HUES48 (cell line): ENCODE data around the gene RAD21L1.
"Not testable (repeated sequence)": the region's sequence is repeated elsewhere in the genome, so short reads cannot be mapped to it uniquely, and the experiment has no call there.

Experiments used
- H3K27ac ChIP-seq: one replicate; pipeline ENCODE4 v1.7.0; 2013; ENCODE audit warnings: low read depth, low read length, inconsistent platforms
- H3K27me3 ChIP-seq: 2 replicates; pipeline ENCODE4 v1.6.1; 2013; ENCODE audit warnings: mild to moderate bottlenecking, low read length; ENCODE audit not compliant: control insufficient read depth, insufficient read depth
- H3K36me3 ChIP-seq: 2 replicates; pipeline ENCODE4 v1.6.1; 2013; ENCODE audit warnings: low read length; ENCODE audit not compliant: control insufficient read depth, insufficient read depth
- H3K4me1 ChIP-seq: 2 replicates; pipeline ENCODE4 v1.6.1; 2013; ENCODE audit warnings: mild to moderate bottlenecking, low read length; ENCODE audit not compliant: control insufficient read depth, insufficient read depth
- H3K4me3 ChIP-seq: 2 replicates; pipeline ENCODE4 v1.5.1; 2013; ENCODE audit warnings: mild to moderate bottlenecking, low read depth, low read length
- H3K9ac ChIP-seq: 2 replicates; pipeline ENCODE4 v1.6.1; 2013; ENCODE audit warnings: mild to moderate bottlenecking, low read depth, low read length, moderate library complexity
- H3K9me3 ChIP-seq: 2 replicates; pipeline ENCODE4 v1.6.1; 2013; ENCODE audit warnings: low read length; ENCODE audit not compliant: control insufficient read depth, insufficient read depth

The RAD21L1 gene

GRCh38 chr20:1232286-1233111 is 6.7 kb downstream of the RAD21L1 start:
- no peaks in the 10 kb centered on the region for H3K9me3 ChIP-seq
- peaks cover 22% of the 10 kb centered on the region for H3K27me3 ChIP-seq
- H3K4me3 ChIP-seq = no peak overlapping the region
- no peaks in the 10 kb centered on the region for H3K4me1 ChIP-seq
- no peaks in the 10 kb centered on the region for H3K36me3 ChIP-seq
- H3K9ac ChIP-seq = no peak overlapping the region
- H3K27ac ChIP-seq = no peak overlapping the region

GRCh38 chr20:1240549-1240948 is 14.7 kb downstream of the RAD21L1 start:
- Histone ChIP-seq H3K27ac (no peak overlapping the region), H3K27me3 (no peaks in the 10 kb centered on the region)

GRCh38 chr20:1241456-1241855 is 15.6 kb downstream of the RAD21L1 start:
- Histone ChIP-seq H3K36me3 (no peaks in the 10 kb centered on the region), H3K9me3 (no peaks in the 10 kb centered on the region), H3K9ac (no peak overlapping the region), H3K4me1 (no peaks in the 10 kb centered on the region), H3K27ac (no peak overlapping the region), H3K4me3 (no peak overlapping the region), H3K27me3 (no peaks in the 10 kb centered on the region)

More at GRCh38 chr20:1240549-1240948, 14.7 kb downstream of the RAD21L1 start:
- no peak overlapping the region for H3K4me3 ChIP-seq
- no peaks in the 10 kb centered on the region for H3K4me1 ChIP-seq
- no peaks in the 10 kb centered on the region for H3K9me3 ChIP-seq
- no peak overlapping the region for H3K9ac ChIP-seq
- no peaks in the 10 kb centered on the region for H3K36me3 ChIP-seq

- H3K36me3 ChIP-seq = no peaks in the 10 kb centered on the region
- no peaks in the 10 kb centered on the region for H3K4me1 ChIP-seq
- H3K9me3 ChIP-seq = no peaks in the 10 kb centered on the region
- no peak overlapping the region for H3K4me3 ChIP-seq
- H3K27me3 ChIP-seq = no peaks in the 10 kb centered on the region
- H3K9ac ChIP-seq = no peak overlapping the region
- no peak overlapping the region for H3K27ac ChIP-seq
Measured at GRCh38 chr20:1242099-1242498, 16.3 kb downstream of the RAD21L1 start.

GRCh38 chr20:1242530-1242929 is 16.7 kb downstream of the RAD21L1 start:
- no peaks in the 10 kb centered on the region for H3K4me1 ChIP-seq
- no peak overlapping the region for H3K27ac ChIP-seq
- H3K27me3 ChIP-seq = no peaks in the 10 kb centered on the region
- H3K9ac ChIP-seq = no peak overlapping the region
- no peaks in the 10 kb centered on the region for H3K36me3 ChIP-seq
- H3K4me3 ChIP-seq = no peak overlapping the region
- no peaks in the 10 kb centered on the region for H3K9me3 ChIP-seq

- Histone ChIP-seq H3K4me3 (no peak overlapping the region), H3K27me3 (no peaks in the 10 kb centered on the region), H3K4me1 (no peaks in the 10 kb centered on the region), H3K36me3 (no peaks in the 10 kb centered on the region), H3K27ac (no peak overlapping the region), H3K9me3 (no peaks in the 10 kb centered on the region), H3K9ac (no peak overlapping the region)
Measured at GRCh38 chr20:1245578-1245977, 19.7 kb downstream of the RAD21L1 start.

- Histone ChIP-seq H3K4me3 (no peak overlapping the region), H3K9ac (no peak overlapping the region), H3K36me3 (no peaks in the 10 kb centered on the region), H3K4me1 (no peaks in the 10 kb centered on the region), H3K27ac (no peak overlapping the region), H3K9me3 (no peaks in the 10 kb centered on the region), H3K27me3 (no peaks in the 10 kb centered on the region)
Measured at GRCh38 chr20:1247689-1248088, 21.8 kb downstream of the RAD21L1 start.

- not testable (repeated sequence) for H3K4me1 ChIP-seq, H3K36me3 ChIP-seq, H3K9ac ChIP-seq, H3K9me3 ChIP-seq, H3K27me3 ChIP-seq, H3K27ac ChIP-seq, H3K4me3 ChIP-seq
Measured at GRCh38 chr20:1250282-1250681, 24.4 kb downstream of the RAD21L1 start.

GRCh38 chr20:1252416-1252815 is 26.6 kb downstream of the RAD21L1 start:
- no peak overlapping the region for H3K4me3 ChIP-seq
- H3K9ac ChIP-seq = no peak overlapping the region

GRCh38 chr20:1254254-1254653 is 28.4 kb downstream of the RAD21L1 start:
- Histone ChIP-seq H3K9ac (no peak overlapping the region), H3K27ac (no peak overlapping the region), H3K4me1 (no peaks in the 10 kb centered on the region), H3K36me3 (no peaks in the 10 kb centered on the region), H3K9me3 (no peaks in the 10 kb centered on the region), H3K4me3 (no peak overlapping the region), H3K27me3 (no peaks in the 10 kb centered on the region)

More at GRCh38 chr20:1252416-1252815, 26.6 kb downstream of the RAD21L1 start:
- Histone ChIP-seq H3K27me3 (no peaks in the 10 kb centered on the region), H3K27ac (no peak overlapping the region), H3K9me3 (no peaks in the 10 kb centered on the region), H3K36me3 (no peaks in the 10 kb centered on the region), H3K4me1 (no peaks in the 10 kb centered on the region)

- H3K9me3 ChIP-seq = no peaks in the 10 kb centered on the region
- no peak overlapping the region for H3K27ac ChIP-seq
- no peaks in the 10 kb centered on the region for H3K4me1 ChIP-seq
- H3K36me3 ChIP-seq = no peaks in the 10 kb centered on the region
- H3K9ac ChIP-seq = no peak overlapping the region
- no peak overlapping the region for H3K4me3 ChIP-seq
- no peaks in the 10 kb centered on the region for H3K27me3 ChIP-seq
Measured at GRCh38 chr20:1255675-1256074, 29.8 kb downstream of the RAD21L1 start.
